Measurements from ENCODE around the gene COMTD1. TPM values are rescaled to one million over a fixed set of nuclear protein-coding genes. Genes with fewer than 3 reads are reported as not detected.
"Not testable (repeated sequence)": the region's sequence is repeated elsewhere in the genome, so short reads cannot be mapped to it uniquely, and the experiment has no call there.

Gene COMTD1
- total RNA-seq, 3 donors from 2014 or later (not counting 1 experiment from before 2014, with no cell fraction given): 19.9 to 25.1 (median 20.1) TPM

DNA sequence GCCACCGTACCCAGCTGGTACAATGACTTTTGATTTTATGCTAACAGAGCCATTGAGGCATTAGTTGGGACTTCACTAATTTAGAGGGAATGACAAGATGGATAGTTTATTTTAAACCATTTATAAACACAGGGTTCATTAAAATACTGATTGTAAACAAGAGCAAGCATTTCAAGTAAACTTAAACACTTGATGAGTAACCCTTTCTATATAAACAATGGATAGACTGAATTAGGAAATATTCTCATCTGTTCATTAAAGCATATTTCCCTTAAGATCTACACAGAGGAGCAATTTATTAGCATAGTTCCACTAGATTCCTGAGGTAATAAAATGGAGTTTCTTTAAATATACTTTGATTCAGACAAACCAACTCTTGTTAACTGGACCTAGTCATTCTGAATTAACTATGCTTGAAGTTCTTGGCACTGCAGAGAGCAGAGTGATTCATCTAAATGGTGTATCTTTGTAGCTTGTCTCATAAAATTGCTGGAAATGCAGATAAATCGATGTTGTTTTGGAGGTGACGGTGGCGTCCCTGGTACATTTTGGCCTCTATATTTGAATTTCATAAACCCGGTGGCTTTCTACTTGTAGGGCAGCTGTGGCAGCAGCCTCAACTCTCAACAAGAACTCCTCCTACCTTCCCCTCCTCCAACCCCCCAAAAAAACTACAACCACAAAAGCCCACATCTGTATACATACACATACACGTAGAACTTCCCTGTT is 40.6 kb downstream of the COMTD1 start:
- ATAC-seq: no peak
- no peak overlapping the region for H3K27ac ChIP-seq (ENCODE audit: low read length)
- H3K27ac Mint-ChIP-seq: no peak overlapping the region
- no peaks in the 10 kb centered on the region for H3K9me3 Mint-ChIP-seq
- 97% methylated on average over 5 of the region's 6 CpGs for WGBS (ENCODE audit: insufficient coverage)
- H3K36me3 Mint-ChIP-seq: no peaks in the 10 kb centered on the region
- TF ChIP-seq, protein P1, sequence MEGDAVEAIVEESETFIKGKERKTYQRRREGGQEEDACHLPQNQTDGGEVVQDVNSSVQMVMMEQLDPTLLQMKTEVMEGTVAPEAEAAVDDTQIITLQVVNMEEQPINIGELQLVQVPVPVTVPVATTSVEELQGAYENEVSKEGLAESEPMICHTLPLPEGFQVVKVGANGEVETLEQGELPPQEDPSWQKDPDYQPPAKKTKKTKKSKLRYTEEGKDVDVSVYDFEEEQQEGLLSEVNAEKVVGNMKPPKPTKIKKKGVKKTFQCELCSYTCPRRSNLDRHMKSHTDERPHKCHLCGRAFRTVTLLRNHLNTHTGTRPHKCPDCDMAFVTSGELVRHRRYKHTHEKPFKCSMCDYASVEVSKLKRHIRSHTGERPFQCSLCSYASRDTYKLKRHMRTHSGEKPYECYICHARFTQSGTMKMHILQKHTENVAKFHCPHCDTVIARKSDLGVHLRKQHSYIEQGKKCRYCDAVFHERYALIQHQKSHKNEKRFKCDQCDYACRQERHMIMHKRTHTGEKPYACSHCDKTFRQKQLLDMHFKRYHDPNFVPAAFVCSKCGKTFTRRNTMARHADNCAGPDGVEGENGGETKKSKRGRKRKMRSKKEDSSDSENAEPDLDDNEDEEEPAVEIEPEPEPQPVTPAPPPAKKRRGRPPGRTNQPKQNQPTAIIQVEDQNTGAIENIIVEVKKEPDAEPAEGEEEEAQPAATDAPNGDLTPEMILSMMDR (IDR thresholded peaks at IDR 0.05): no peak
- no peaks in the 10 kb centered on the region for H3K27me3 Mint-ChIP-seq (ENCODE audit: low read depth in 2 of 2)
- intact Hi-C loops (cut with micrococcal nuclease): no loop called here
- H3K4me3 ChIP-seq (ENCODE audit: low read length): no peak overlapping the region
- no peak for DNase-seq
- H3K4me1 Mint-ChIP-seq: no peaks in the 10 kb centered on the region
- H3K4me1 ChIP-seq (ENCODE audit: control insufficient read depth, insufficient read depth, low read length): no peaks in the 10 kb centered on the region
- no peak overlapping the region for H3K4me3 Mint-ChIP-seq
- no peaks in the 10 kb centered on the region for H3K27me3 ChIP-seq (ENCODE audit: control insufficient read depth, insufficient read depth, low read length)
- H3K36me3 ChIP-seq (ENCODE audit: control insufficient read depth, insufficient read depth, low read length): no peaks in the 10 kb centered on the region
- no peaks in the 10 kb centered on the region for H3K9me3 ChIP-seq (ENCODE audit: control insufficient read depth, insufficient read depth, low read length)

- intact Hi-C loops (cut with micrococcal nuclease); ATAC-seq; H3K27me3 ChIP-seq (ENCODE audit: control insufficient read depth, insufficient read depth, low read length); H3K4me3 ChIP-seq (ENCODE audit: low read length); H3K36me3 Mint-ChIP-seq; H3K27me3 Mint-ChIP-seq (ENCODE audit: low read depth in 2 of 2); H3K4me3 Mint-ChIP-seq; H3K9me3 ChIP-seq (ENCODE audit: control insufficient read depth, insufficient read depth, low read length); H3K9me3 Mint-ChIP-seq; H3K4me1 ChIP-seq (ENCODE audit: control insufficient read depth, insufficient read depth, low read length); DNase-seq; H3K36me3 ChIP-seq (ENCODE audit: control insufficient read depth, insufficient read depth, low read length); H3K27ac Mint-ChIP-seq; H3K4me1 Mint-ChIP-seq; H3K27ac ChIP-seq (ENCODE audit: low read length): not testable (repeated sequence)
- 93% methylated on average over 3 of the region's 4 CpGs for WGBS (ENCODE audit: insufficient coverage)
Measured at GRCh38 chr10:75194625-75195024, 41.1 kb downstream of the COMTD1 start.

GRCh38 chr10:75191821-75192568 is 43.8 kb downstream of the COMTD1 start:
- H3K27me3 ChIP-seq (ENCODE audit: control insufficient read depth, insufficient read depth, low read length): no peaks in the 10 kb centered on the region
- H3K4me1 Mint-ChIP-seq: peaks cover 5 to 8% of the 10 kb centered on the region in 2 donors
- H3K4me3 ChIP-seq (ENCODE audit: low read length): no peak overlapping the region
- no peak for ATAC-seq
- intact Hi-C loops (cut with micrococcal nuclease): no loop called here
- H3K36me3 ChIP-seq (ENCODE audit: control insufficient read depth, insufficient read depth, low read length): no peaks in the 10 kb centered on the region
- TF ChIP-seq, protein P1 (IDR thresholded peaks at IDR 0.05): no peak
- no peaks in the 10 kb centered on the region for H3K27me3 Mint-ChIP-seq (ENCODE audit: low read depth in 2 of 2)
- no peak overlapping the region for H3K27ac ChIP-seq (ENCODE audit: low read length)
- DNase-seq: no peak
- H3K36me3 Mint-ChIP-seq: no peaks in the 10 kb centered on the region
- peaks cover 15% of the 10 kb centered on the region for H3K4me1 ChIP-seq (ENCODE audit: control insufficient read depth, insufficient read depth, low read length)
- no peak overlapping the region for H3K27ac Mint-ChIP-seq
- WGBS (ENCODE audit: insufficient coverage): 88% methylated on average over 9 of the region's 10 CpGs
- H3K4me3 Mint-ChIP-seq: no peak overlapping the region
- no peaks in the 10 kb centered on the region for H3K9me3 ChIP-seq (ENCODE audit: control insufficient read depth, insufficient read depth, low read length)
- no peaks in the 10 kb centered on the region for H3K9me3 Mint-ChIP-seq

GRCh38 chr10:75189266-75190096 is 46.3 kb downstream of the COMTD1 start:
- Histone ChIP-seq H3K4me3 (ENCODE audit: low read length) (no peak overlapping the region), H3K36me3 (ENCODE audit: control insufficient read depth, insufficient read depth, low read length) (no peaks in the 10 kb centered on the region), H3K9me3 (ENCODE audit: control insufficient read depth, insufficient read depth, low read length) (no peaks in the 10 kb centered on the region), H3K27me3 (ENCODE audit: control insufficient read depth, insufficient read depth, low read length) (no peaks in the 10 kb centered on the region), H3K4me1 (ENCODE audit: control insufficient read depth, insufficient read depth, low read length) (peaks cover 15% of the 10 kb centered on the region), H3K27ac (ENCODE audit: low read length) (no peak overlapping the region)
- Mint-ChIP-seq H3K4me1 (peaks cover 5 to 8% of the 10 kb centered on the region in 2 donors), H3K27ac (peak overlapping the region in 1 of 2 donors; percentile 33), H3K36me3 (no peaks in the 10 kb centered on the region), H3K9me3 (no peaks in the 10 kb centered on the region), H3K4me3 (no peak overlapping the region), H3K27me3 (ENCODE audit: low read depth in 2 of 2) (no peaks in the 10 kb centered on the region)
- 97% methylated on average over 12 of the region's 12 CpGs for WGBS (ENCODE audit: insufficient coverage)
- no peak for ATAC-seq
- DNase-seq: no peak
- TF ChIP-seq, protein P1 (IDR thresholded peaks at IDR 0.05): no peak
- intact Hi-C loops (cut with micrococcal nuclease): loop anchor here (2.0 to 10.0 kb wide), 2 partner anchors 21 to 75 kb away; partner anchors contain the start of genes SAMD8 and VDAC2

- peaks cover 15% of the 10 kb centered on the region for H3K4me1 ChIP-seq (ENCODE audit: control insufficient read depth, insufficient read depth, low read length)
- not testable (repeated sequence) for H3K27me3 ChIP-seq (ENCODE audit: control insufficient read depth, insufficient read depth, low read length); H3K4me1 Mint-ChIP-seq; H3K4me3 Mint-ChIP-seq; H3K9me3 Mint-ChIP-seq; ATAC-seq; H3K27me3 Mint-ChIP-seq (ENCODE audit: low read depth in 2 of 2); H3K36me3 ChIP-seq (ENCODE audit: control insufficient read depth, insufficient read depth, low read length); H3K4me3 ChIP-seq (ENCODE audit: low read length); H3K9me3 ChIP-seq (ENCODE audit: control insufficient read depth, insufficient read depth, low read length); H3K36me3 Mint-ChIP-seq; DNase-seq
- WGBS (ENCODE audit: insufficient coverage): 94% methylated on average over 9 of the region's 9 CpGs
- peak overlapping the region; percentile 70 to 75 for H3K27ac Mint-ChIP-seq
- peak overlapping the region; percentile 67 for H3K27ac ChIP-seq (ENCODE audit: low read length)
- intact Hi-C loops (cut with micrococcal nuclease): loop anchor here (1.0 to 10.0 kb wide), 4 partner anchors 22 to 74 kb away; partner anchors contain the start of genes SAMD8 and VDAC2
Measured at GRCh38 chr10:75188522-75188921, 47.2 kb downstream of the COMTD1 start.

Data from natural killer cell (primary cell).